Endothelial cell (in vitro differentiated cells): ENCODE data around the gene RPL36. TPM values are rescaled to one million over a fixed set of nuclear protein-coding genes. Genes with fewer than 3 reads are reported as not detected.

ENCODE experiments used
- DNase-seq: peaks from one replicate; pipeline ENCODE4 v3.0.0; 2021; ENCODE audit warnings: low spot score
- H3K27ac Mint-ChIP-seq: one replicate; pipeline ENCODE4 v1.8.0; 2021; ENCODE audit warnings: mixed read lengths, inconsistent platforms; ENCODE audit not compliant: unreplicated experiment
- H3K27me3 Mint-ChIP-seq: one replicate; pipeline ENCODE4 v1.8.0; 2021; ENCODE audit warnings: mild to moderate bottlenecking, moderate library complexity, mixed read lengths, inconsistent platforms; ENCODE audit not compliant: unreplicated experiment
- H3K36me3 Mint-ChIP-seq: one replicate; pipeline ENCODE4 v1.8.0; 2021; ENCODE audit warnings: mild to moderate bottlenecking, low read depth, mixed read lengths, inconsistent platforms; ENCODE audit not compliant: unreplicated experiment
- H3K4me1 Mint-ChIP-seq: one replicate; pipeline ENCODE4 v1.8.0; 2021; ENCODE audit warnings: mild to moderate bottlenecking, mixed read lengths, inconsistent platforms; ENCODE audit not compliant: unreplicated experiment
- H3K4me3 Mint-ChIP-seq: one replicate; pipeline ENCODE4 v1.8.0; 2021; ENCODE audit warnings: mild to moderate bottlenecking, mixed read lengths, inconsistent platforms; ENCODE audit not compliant: unreplicated experiment
- H3K9me3 Mint-ChIP-seq: one replicate; pipeline ENCODE4 v1.8.0; 2021; ENCODE audit warnings: mixed read lengths, inconsistent platforms; ENCODE audit not compliant: unreplicated experiment
- total RNA-seq: library from RNA; stranded (reverse); fragmentation: NEBNext Ultra II Directional; extraction: Animal tissue kit (Norgen Biotek cat#: 25700); gene quantifications from one replicate; pipeline ENCODE4 v1.2.1, GENCODE V29; 2021; ENCODE audit not compliant: unreplicated experiment
- TF ChIP-seq, protein P1 (sequence below): fragments of 200-600 bp; sonication (generic); IDR thresholded peaks from one replicate; pipeline ENCODE4 v1.5.0; 2021; ENCODE audit warnings: antibody characterized with exemption; ENCODE audit not compliant: unreplicated experiment

The RPL36 gene
- total RNA-seq, 1 donor from 2014 or later, result 910 TPM

DNA sequence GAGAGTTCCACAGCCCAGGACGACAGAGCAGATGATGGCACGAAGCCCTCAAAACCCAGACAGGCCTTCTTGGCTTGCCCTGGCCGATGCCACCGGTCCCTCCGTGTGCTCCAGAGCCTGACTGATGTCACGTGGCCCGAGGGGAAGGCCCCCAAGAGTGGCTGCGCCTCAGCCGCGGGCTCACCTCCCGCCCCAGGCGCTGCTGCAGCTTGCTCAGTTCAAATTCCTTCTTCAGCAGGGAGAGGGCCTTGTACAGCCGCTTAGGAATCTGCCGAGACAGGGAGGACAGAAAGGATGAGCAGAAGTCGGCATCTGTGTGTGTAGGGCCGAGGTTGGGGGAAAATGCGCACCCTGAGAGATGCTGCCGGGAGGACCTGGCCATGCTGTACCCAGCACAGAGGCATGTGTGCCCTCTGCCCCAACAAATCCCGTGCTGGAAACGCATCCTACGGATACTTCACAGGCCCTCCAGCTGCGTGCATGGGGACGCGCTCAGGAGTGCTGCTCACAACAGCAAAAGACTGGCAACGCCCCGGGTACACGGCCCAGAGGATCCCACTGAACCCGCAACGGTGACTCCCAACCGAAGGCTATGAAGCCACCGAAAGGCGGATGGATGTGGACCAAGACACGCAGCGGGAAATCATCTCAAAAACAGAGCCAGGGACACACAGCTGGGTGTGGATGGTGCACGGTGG is 16.9 kb downstream of the RPL36 start:
- Mint-ChIP-seq H3K4me1 (no peaks in the 10 kb centered on the region), H3K9me3 (no peaks in the 10 kb centered on the region), H3K27me3 (peaks cover 1% of the 10 kb centered on the region), H3K36me3 (peaks cover 15% of the 10 kb centered on the region), H3K27ac (no peak overlapping the region), H3K4me3 (no peak overlapping the region)
- TF ChIP-seq, protein P1, sequence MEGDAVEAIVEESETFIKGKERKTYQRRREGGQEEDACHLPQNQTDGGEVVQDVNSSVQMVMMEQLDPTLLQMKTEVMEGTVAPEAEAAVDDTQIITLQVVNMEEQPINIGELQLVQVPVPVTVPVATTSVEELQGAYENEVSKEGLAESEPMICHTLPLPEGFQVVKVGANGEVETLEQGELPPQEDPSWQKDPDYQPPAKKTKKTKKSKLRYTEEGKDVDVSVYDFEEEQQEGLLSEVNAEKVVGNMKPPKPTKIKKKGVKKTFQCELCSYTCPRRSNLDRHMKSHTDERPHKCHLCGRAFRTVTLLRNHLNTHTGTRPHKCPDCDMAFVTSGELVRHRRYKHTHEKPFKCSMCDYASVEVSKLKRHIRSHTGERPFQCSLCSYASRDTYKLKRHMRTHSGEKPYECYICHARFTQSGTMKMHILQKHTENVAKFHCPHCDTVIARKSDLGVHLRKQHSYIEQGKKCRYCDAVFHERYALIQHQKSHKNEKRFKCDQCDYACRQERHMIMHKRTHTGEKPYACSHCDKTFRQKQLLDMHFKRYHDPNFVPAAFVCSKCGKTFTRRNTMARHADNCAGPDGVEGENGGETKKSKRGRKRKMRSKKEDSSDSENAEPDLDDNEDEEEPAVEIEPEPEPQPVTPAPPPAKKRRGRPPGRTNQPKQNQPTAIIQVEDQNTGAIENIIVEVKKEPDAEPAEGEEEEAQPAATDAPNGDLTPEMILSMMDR, result no peak
- no peak for DNase-seq

GRCh38 chr19:5707576-5708575 is 17.8 kb downstream of the RPL36 start:
- Mint-ChIP-seq H3K27me3 (peaks cover 1% of the 10 kb centered on the region), H3K27ac (no peak overlapping the region), H3K9me3 (no peaks in the 10 kb centered on the region), H3K4me3 (no peak overlapping the region), H3K4me1 (no peaks in the 10 kb centered on the region), H3K36me3 (peaks cover 18% of the 10 kb centered on the region)
- no peak for DNase-seq
- TF ChIP-seq, protein P1, result no peak

GRCh38 chr19:5711025-5711424 is 20.9 kb downstream of the RPL36 start:
- DNase-seq, result no peak
- Mint-ChIP-seq H3K9me3 (no peaks in the 10 kb centered on the region), H3K36me3 (peaks cover 15% of the 10 kb centered on the region), H3K27ac (no peak overlapping the region), H3K4me3 (no peak overlapping the region), H3K4me1 (no peaks in the 10 kb centered on the region), H3K27me3 (no peaks in the 10 kb centered on the region)
- TF ChIP-seq, protein P1, result no peak

DNA sequence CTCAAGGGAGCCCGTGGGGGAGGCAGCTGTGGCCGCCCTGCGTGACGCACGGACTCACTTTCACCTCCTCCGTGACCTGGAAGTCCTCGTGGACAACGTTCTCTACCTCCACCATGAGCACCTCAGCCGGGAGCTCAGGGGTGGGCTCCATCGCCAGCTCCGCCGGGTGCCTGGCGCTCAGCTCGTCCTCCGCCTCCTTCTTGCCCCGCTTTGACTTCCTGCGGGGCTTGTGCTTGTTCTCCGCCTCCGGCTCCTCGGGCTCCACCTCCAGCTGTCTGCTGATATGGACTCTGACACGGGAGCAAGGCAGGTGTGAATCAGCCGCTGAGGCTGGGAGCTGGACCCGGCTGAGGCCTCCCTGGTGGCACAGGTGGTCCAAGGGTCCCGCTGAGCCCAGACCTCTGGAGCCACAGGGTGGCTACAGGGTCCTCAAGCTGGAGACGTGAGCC is 21.6 kb downstream of the RPL36 start:
- no peaks in the 10 kb centered on the region for H3K4me1 Mint-ChIP-seq
- no peak overlapping the region for H3K4me3 Mint-ChIP-seq
- no peak for DNase-seq
- TF ChIP-seq, protein P1, result no peak
- peaks cover 11% of the 10 kb centered on the region for H3K36me3 Mint-ChIP-seq
- no peaks in the 10 kb centered on the region for H3K9me3 Mint-ChIP-seq
- no peak overlapping the region for H3K27ac Mint-ChIP-seq
- H3K27me3 Mint-ChIP-seq, result no peaks in the 10 kb centered on the region
